ENCODE results near the gene IL1RAPL2.
"Not testable (repeated sequence)": the region's sequence is repeated elsewhere in the genome, so short reads cannot be mapped to it uniquely, and the experiment has no call there.

The IL1RAPL2 gene

DNA sequence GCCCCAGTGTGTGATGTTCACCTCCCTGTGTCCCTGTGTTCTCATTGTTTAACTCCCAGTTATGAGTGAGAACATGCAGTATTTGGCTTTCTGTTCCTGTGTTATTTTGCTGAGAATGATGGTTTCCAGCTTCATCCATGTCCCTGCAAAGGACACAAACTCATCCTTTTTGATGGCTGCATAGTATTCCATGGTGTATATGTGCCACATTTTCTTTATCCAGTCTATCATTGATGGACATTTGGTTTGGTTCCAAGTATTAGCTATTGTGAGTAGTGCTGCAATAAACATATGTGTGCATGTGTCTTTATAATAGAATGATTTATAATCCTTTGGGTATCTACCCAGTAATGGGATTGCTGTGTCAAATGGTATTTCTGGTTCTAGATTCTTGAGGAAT lies 1239.7 kb downstream of the IL1RAPL2 start:
- not testable (repeated sequence) for DNase-seq (ENCODE audit: low spot score)

DNA sequence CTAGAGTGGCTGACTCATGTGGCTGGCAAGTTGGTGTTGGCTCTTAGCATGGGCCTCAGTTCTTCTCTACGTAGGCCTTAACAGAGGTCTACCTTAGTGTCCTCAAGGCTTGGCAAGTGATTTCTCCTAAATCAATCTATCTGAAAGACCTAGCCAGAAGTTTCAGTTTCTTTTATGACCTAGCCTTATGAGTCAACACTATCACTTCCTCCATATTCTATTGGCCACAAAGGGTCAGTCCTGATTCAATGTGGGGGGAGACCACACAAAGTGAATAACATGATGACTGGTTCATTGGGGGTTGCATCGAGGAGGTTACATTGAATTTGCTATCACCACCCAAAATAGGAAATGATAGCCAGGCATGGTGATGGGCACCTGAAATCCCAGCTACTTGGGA lies 1250.5 kb downstream of the IL1RAPL2 start:
- no peak for DNase-seq (ENCODE audit: low spot score)

Measured in pons (tissue), 1 donor.